ENCODE results near the gene MORN1. TPM values are rescaled to one million over a fixed set of nuclear protein-coding genes. Genes with fewer than 3 reads are reported as not detected.
A peak's percentile ranks its signal among the peaks of the same experiment; 100 is the strongest.

The MORN1 gene
- total and polyA plus RNA-seq, 11 donors, result 2.2 to 8.2 (median 3.8) TPM

GRCh38 chr1:2274929-2275475, 116.4 kb downstream of the MORN1 start:
- peaks cover 35 to 100% (median 99%) of the 10 kb centered on the region in 12 donors for H3K4me1 ChIP-seq
- H3K36me3 ChIP-seq, result peaks cover 0 to 7% (median 0%) of the 10 kb centered on the region in 9 donors
- intact Hi-C loops (cut with DNase I), result loop anchor here in 4 of 10 donors (5.0 kb wide), 3 partner anchors 37 to 43 kb away; no protein-coding TSS in a partner anchor
- no peak for ATAC-seq
- TF ChIP-seq CTCF (IDR thresholded peaks at IDR 0.05), result no peak
- TF ChIP-seq POLR2A (IDR thresholded peaks at IDR 0.05), result no peak
- no peaks in the 10 kb centered on the region for H3K9me3 ChIP-seq
- peak overlapping the region in 11 of 12 donors; percentile 36 to 77 (median 66) for H3K27ac ChIP-seq
- peak overlapping the region in 2 of 12 donors; percentile 5 to 11 for H3K4me3 ChIP-seq
- peak in 2 of 5 donors; percentile 43 to 62 for DNase-seq
- WGBS, 4 donors, result 56 to 61% (median 58%) methylated on average over 18 to 21 of the region's 21 CpGs
- H3K27me3 ChIP-seq, result no peaks in the 10 kb centered on the region

GRCh38 chr1:2274231-2274928, 117.0 kb downstream of the MORN1 start:
- intact Hi-C loops (cut with DNase I), result loop anchor here in 3 of 10 donors (5.0 kb wide), 2 partner anchors 37 to 42 kb away; no protein-coding TSS in a partner anchor
- H3K27me3 ChIP-seq, result no peaks in the 10 kb centered on the region
- WGBS, 4 donors, result 67 to 72% (median 68%) methylated on average over 12 to 24 of the region's 24 CpGs
- H3K27ac ChIP-seq, result peak overlapping the region in 11 of 12 donors; percentile 36 to 77 (median 66)
- ATAC-seq (no peak), DNase-seq (peak in 2 of 5 donors; percentile 36 to 63)
- peaks cover 0 to 7% (median 0%) of the 10 kb centered on the region in 9 donors for H3K36me3 ChIP-seq
- H3K4me1 ChIP-seq, result peaks cover 31 to 100% (median 97%) of the 10 kb centered on the region in 12 donors
- TF ChIP-seq CTCF (IDR thresholded peaks at IDR 0.05), result no peak
- no peak for TF ChIP-seq POLR2A (IDR thresholded peaks at IDR 0.05)
- no peak overlapping the region for H3K4me3 ChIP-seq
- H3K9me3 ChIP-seq, result no peaks in the 10 kb centered on the region

GRCh38 chr1:2273401-2274090, 117.8 kb downstream of the MORN1 start:
- H3K4me1 ChIP-seq, result peaks cover 28 to 100% (median 96%) of the 10 kb centered on the region in 12 donors
- intact Hi-C loops (cut with DNase I), result loop anchor here in 3 of 10 donors (5.0 kb wide), 2 partner anchors 36 to 41 kb away; no protein-coding TSS in a partner anchor
- no peaks in the 10 kb centered on the region for H3K27me3 ChIP-seq
- H3K36me3 ChIP-seq, result peaks cover 0 to 7% (median 0%) of the 10 kb centered on the region in 9 donors
- H3K27ac ChIP-seq, result peak overlapping the region in 5 of 12 donors; percentile 13 to 77 (median 64)
- 64 to 90% (median 77%) methylated on average over 7 to 29 of the region's 29 CpGs for WGBS, 4 donors
- peak in 2 of 5 donors; percentile 38 to 51 for DNase-seq
- peak; percentile 29 to 49 (median 36) for ATAC-seq
- no peak overlapping the region for H3K4me3 ChIP-seq
- TF ChIP-seq CTCF (IDR thresholded peaks at IDR 0.05) (no peak), POLR2A (IDR thresholded peaks at IDR 0.05) (no peak)
- no peaks in the 10 kb centered on the region for H3K9me3 ChIP-seq
